NCI-H2107 treated with DMSO at 0.1 percent for 48 hours (cell line): ENCODE measurements around the gene BIN1.
"Not testable (repeated sequence)": the region's sequence is repeated elsewhere in the genome, so short reads cannot be mapped to it uniquely, and the experiment has no call there.

Experiments
- DNase-seq: peaks from one replicate; lab custom pipeline; 2025; ENCODE audit not compliant: unreplicated experiment; lab: John Stamatoyannopoulos, UW

Gene BIN1

DNA sequence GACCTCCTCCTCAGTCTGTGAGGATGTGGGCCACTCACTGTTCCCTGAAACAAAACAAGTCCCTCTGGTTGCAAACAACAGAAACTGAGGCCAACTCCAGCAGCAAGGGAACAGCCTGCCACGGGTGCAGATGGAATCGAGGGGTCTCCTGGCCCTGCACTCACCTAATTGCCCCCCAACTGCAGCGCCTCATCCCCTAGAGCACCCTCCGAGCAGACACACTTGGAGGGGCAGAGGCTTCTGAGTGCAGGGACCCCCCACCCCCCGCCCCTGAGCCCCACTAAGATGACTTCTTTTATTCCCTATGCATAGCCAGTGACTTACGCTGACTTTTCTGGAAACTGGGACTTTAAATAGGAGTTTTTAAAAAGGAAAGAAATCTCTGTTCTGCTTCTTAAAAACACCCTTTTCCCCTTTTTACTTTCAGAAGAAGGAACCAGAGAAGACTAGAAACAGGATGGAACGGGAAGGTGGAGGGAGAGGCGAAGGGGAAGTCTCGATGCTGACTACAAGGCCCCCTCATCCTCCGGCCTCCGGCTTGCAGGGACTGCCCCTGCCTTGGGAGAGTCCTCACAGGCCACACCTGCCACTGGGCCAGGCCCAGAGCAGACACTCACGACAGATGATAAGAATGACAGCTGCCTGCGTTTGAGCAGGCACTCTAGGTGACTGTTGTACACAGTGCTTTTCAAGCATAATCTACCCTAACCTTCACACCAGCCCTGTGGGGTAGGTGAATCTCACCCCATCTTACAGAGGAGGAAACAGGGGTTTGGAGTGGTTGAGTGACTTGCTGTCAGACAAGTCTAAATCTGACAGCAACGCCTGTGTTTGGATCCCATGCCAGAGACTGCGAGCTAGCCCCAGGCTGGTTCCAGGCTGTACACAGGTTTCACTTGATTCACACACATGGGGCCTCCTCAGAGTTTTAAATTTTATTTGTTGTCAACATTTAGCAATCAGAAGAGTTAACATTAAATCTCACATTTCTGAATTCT is 28.2 kb upstream of the BIN1 start:
- DNase-seq, result no peak

DNA sequence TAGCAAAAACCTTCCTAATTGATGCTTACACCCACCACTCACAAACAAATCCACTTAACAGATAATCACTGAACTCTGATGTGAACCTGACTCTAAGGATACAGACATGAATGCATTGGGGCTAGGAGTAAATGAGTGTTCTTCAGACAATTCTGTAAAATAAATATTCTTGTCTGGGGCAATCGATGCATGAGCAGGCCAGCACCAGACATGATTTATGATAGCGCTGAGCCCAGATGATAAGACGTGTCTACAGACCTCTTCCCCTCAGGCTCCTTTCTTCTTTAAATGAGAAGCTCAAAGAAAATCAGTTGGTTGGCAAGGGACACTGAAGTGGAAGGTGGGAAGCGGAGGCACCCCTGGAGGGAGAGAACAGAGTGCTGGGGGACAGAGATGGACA is 27.3 kb upstream of the BIN1 start:
- no peak for DNase-seq

DNA sequence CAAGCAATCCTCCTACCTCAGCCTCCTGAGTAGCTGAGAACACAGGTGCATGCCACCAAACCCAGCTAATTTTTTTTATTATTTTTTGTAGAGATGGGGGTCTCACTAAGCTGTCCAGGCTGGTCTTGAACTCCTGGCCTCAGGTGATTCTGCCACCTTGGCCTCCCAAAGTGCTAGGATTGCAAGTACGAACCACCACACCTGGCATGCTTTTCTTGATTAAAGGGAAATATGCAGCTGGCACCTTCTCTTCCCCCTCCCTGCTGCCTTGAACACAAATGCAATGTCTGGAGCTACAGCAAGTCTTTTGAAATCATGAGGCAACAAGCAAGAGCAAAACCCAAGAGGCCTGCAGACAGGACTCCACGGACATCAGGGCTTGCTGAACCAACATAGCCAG is 26.8 kb upstream of the BIN1 start:
- no peak for DNase-seq

DNA sequence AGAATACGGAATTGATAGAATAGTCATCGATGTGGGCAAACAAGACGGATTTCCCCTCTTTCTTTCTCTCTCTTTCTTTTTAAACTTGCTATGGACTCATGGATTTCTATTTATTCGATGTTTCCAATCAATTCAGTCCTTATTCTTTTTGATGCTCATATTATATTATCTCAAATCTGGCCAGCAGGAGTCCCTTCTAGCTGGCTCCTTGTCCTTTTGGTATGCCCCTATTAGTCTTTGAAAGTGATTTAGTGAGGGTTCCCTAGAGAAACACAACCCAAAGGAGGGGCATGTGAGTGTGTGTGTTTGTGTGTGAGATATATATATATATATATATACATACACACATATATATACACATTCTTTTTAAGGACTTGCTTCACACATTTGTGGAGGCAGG is 23.5 kb upstream of the BIN1 start:
- no peak for DNase-seq

DNA sequence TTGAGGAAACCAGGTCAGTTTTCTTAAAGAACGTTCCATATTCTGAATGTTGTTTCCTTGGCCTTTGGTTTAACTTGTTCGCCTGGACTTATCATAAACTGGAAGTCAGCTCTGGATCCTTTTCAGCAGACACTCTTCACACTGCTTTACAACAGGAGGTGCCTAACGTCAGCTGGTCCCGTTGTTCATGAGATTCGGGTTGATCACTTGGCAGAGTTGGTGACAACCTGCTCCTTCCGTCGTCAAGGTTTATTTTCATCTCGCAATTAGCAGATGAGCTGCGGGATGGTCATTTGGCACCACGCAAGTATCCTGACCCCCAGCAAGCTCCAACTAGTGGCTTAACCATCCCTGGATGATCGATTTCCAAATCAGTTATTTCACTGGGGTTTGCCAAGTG is 23.0 kb upstream of the BIN1 start:
- no peak for DNase-seq

DNA sequence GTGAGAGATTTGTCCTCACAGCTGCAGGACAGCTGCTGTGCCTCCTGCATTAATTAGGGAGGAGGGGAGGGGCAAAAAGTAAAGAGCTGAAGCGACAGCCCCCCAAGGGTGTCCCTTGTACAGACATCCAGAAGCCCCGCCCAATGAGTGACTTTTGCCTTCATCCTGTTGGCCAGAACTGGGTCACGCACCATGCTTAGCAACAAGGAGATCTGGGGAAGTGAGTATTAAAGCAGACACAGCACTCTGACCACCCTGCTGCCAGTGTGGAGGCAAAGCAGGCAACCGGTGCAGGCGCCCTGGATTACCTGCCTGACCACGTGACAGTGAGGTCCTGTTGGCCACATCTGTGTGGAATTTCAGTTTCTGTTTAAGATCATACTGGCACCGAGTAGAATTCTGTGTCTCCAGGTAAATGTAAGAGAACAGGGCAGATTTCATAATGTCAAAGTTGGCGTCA is 21.5 kb upstream of the BIN1 start:
- no peak for DNase-seq

DNA sequence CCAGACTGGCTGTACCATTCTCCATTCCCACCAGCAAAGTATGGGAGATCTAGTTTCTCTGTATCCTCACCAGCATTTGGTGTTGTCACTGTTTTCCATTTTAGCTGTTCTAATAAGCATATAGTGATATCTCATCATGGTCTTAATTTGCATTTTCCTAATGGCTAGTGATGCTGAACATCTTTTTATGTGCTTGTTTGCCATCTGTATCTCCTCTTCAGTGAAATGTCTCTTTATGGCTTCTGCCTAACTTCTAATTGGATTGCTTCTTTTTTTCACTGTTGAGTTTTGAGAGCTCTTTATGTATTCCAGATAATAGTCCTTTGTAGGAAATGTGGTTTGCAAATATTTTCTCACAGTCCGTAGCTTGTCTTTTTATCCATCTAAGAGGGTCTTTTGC is 18.9 kb upstream of the BIN1 start:
- DNase-seq, result no peak

DNA sequence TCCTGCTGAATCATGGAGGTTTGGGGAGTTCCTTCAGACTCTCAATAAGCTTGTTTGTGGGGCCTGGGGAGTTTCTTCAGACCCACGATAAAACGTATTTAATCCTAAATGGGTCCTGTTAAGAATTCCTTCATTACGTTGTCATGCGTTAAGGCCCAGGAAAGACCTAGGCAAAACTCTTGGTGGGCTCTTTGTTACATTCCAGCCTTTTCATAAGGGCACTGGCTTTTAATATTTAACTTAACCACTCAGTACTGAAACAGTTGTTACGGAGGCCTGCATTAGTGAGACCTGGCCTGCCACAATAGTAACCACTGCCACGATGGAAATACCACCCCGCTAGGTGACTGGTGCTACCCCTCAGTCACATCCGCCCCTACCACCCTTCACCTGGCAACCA is 17.5 kb upstream of the BIN1 start:
- DNase-seq, result no peak

DNA sequence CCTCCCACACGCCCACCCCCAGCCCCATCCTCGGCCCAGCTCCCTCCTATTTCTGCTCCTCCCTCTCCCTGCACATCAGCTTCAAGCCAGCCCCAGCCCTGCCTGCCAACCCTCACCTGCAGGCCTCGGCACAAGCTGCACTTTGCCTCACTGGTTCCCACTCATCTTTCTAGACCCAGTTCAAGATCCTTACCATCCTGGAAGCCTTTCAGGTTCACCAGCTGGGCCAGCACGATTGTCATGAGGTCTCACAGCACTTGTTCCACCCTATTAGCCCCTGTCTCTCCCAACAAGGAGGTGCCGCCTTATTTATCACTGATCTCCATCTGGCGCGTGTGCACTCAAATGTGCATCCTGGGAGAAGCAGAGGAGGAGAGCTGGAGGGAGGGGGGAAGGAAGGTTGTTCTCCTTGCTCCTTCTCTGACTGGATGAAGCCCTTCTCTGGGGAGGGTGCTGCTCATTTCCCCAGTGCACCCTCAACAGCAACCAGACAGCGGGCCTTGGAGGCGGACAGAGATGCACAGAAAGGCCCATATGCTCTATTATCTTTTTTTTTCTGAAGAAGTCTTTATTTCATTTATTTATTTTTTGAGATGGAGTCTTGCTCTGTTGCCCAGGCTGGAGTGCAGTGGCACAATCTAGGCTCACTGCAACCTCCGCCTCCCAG is 15.5 kb upstream of the BIN1 start:
- no peak for DNase-seq

DNA sequence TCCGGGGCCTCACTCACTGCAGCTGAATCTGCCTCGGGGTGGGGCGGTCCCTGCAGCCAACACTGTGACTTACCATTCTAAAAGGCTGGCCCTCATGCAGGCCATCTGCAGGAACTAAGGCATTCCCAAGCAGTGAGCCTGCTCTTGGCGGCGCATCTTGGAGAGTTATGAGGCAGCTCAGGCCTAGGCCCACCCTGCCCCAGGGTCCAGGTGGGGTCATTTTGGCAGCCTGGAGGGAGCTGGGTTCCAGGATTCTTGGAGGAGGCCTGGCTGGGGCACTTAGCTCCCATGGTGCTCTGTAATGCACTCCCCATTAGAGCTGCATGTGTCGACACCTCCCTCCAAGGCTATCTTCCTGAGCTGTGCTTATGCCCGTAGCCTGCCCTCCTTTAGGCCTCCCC is 14.8 kb upstream of the BIN1 start:
- no peak for DNase-seq

DNA sequence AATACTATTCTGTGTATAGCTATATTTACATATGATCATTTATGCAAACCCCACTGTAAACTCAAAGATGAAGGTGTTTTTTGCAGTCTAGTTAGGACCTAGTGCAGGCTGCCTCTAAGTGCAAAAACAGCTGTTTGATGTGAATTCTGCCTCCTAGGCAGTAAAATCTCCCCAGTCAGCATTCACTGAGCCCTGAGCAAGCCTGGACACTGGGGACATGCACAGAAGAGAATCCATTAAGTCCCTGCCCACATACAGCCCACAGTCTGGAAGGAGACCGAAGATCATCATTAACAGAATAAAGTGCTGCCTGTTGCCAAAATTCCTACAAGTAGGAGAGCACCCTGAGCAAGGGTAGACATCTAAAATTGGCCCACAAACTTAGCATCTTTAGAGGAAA is 14.4 kb upstream of the BIN1 start:
- no peak for DNase-seq

DNA sequence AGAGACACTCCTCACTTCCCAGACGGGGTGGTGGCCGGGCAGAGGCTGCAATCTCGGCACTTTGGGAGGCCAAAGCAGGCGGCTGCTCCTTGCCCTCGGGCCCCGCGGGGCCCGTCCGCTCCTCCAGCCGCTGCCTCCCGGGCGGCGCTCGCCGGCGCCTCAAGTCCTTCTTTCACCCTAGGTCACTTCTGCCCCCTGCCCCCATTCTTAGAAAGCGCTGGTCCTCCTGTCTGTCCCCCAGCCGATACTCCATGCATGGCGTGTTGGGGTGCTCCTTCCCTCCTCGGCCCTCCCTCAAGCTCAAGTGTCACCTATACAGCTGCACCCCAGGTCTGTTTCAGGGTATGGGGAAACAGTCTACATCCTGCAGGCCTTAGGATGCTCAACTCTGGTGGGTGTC is 13.5 kb upstream of the BIN1 start:
- DNase-seq, result not testable (repeated sequence)

DNA sequence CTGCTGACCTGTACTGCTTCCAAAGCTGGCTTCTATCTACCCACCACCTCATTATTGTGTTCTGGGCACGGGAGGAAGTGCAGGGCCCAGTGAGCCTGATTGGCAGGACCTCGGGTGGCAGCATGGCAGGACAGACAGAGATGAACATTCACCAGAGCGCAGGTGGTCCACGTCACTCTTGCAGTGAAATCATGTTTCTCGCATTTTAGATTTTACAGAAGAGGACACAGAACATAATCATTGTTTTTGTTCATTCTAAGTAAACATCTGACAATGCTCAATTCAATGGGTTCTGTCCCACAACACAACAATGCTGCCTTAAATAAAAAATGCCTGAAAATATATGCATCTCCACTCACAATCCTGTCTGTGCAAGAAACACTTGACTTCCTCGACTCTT is 11.5 kb upstream of the BIN1 start:
- DNase-seq, result no peak

DNA sequence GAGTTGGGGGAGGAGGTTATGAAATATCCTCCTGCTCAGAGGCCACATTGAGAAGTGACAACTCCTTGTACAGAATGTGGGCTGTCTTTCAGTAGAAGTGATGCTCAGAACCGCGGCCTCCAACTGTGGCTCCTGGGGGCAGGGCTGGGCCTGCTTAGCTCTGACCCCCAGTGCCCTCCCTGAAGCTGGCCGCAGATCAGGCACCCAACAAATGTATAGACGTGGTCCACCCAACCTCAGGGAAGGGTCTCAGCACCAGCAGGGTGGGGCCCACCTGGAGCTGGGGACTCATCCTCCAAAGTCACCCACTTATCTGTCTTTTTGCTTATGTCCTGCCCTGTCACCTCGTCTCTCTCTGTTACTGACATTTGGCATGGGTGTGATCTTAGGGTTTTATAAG is 11.1 kb upstream of the BIN1 start:
- DNase-seq, result no peak

DNA sequence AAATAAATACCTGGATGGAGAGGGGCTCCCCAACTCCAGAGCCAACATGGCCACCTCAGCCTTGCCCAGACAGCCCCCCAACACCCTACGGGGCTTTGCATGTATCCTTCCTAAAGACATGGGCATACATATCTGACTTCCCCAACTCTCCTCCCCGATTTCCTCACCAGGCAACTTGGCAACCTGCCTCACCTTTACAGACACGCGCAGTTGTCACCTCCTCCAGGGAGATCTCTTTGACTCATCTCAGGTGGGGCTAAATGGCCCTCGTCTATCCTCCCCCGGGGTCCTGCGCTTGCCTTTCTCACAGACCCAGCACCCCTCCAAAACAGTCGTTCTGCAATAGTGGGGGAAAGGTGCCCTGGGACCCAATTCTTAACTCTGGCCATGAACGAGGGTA is 10.6 kb upstream of the BIN1 start:
- no peak for DNase-seq

DNA sequence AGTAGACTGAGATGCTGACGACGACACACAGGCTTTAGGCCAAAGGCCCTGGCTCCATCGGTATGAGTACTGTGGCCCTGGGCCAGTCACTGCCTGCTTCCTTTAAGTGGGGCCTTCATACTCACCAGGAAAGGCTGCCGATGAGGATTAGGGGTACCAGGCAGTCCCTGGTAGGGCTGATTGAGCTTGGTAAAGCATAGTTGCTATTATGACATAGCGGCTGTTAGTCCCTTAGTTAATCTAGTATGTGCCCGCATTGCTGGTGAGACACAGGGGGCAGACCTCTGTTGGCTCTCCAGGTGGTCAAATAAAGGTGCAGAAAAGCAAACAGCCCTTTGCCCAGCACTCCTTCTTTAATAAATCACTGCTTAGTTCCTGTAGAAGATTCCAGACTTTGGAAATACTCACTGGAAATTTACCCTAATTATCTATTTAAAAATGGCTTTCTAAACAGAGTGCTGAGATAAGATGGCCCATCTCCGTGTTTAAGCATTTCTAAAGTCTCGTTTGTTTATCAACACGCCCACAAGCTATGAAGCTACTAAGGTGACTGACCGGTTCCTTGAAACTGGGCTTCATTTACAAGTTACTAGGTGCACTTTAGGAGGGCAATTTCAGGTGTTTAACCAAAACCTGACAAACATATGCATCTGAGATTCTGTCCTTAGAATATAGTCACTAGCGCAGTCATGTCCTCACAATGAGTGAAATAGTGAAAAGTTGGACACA is 8.7 kb upstream of the BIN1 start:
- DNase-seq, result no peak

DNA sequence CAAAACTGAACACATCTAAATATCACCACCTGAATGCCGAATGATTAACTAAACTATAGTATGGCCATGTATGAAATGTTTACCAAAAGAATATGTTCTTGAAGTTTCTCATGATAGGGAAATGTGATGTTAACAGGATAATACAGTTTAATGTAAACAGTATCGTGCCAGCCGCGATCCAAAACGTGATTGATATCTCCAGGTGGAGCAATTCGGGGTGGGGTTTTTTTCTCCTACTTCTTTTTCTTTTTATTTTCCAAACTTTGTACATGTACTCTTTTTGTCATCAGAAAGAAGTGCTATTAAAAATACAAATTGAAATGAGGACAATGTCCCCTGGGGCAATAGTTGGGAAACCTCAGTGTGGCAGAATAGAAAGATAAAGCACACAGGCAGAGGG is 4.0 kb upstream of the BIN1 start:
- no peak for DNase-seq

DNA sequence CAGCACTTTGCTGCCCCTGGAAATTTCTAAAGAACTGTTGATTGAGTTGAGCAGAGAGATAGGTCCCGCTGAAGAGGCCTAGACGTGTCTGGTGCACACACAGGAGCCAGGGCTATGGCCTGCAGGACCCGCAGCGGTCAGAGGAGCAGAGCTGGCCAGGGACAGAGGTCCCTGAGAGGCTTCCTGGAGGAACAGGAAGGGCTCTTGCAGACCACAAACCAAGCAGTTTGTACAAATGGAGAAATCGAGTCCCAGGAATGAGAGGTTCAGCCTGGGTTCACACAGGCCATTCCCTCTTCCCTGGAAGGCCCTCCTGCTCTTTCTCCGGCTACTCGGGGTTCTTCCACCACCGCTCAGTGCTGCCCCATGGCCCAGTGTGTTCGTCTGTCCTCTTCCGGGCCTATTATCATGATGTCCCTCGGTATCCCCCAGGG is 1.2 kb upstream of the BIN1 start:
- DNase-seq, result no peak

DNA sequence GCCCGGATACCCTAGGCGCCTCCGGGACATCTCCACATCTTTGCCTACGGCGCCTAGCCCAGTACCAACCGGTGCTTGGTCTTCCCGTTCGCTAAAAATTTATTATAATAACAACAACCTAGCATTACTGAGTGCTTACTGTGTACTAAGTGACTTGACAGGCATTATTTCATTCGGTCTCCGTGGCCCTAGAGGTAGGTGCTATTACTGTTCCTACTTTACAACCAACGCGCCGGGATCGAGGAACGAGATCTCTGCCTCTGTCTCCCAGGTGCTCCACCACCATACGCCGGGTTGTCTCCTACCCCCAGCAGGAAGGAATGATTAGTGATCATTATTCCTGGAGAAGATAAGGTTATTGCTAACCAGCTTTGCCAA is 657 bp upstream of the BIN1 start:
- no peak for DNase-seq

DNA sequence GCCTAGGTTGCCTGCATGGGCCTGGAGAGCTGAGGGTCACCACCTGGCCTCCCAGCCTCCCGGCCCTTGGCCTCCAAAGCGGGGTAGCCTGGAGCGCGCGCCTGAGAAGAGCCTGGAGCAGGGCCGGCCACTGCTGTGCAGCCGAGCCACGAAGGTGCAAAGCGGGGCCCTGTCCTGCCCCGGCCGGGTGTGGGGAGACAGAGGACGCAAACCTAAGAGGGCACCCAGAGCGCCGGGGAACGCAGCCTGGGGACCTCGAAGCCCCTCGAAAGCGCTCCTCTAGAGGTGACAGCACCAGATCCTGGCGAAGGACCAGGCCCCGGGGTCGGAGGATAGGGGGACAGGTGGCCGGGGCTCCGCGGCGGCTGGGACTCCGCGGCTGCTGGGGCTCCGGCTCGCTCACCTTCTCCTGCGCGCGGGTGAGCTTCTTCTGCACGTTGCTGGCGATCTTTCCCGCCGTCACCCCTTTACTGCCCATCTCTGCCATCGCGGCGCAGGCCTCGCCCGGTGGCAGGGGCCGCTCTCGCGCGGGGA is 430 bp downstream of the BIN1 start:
- DNase-seq, result no peak

DNA sequence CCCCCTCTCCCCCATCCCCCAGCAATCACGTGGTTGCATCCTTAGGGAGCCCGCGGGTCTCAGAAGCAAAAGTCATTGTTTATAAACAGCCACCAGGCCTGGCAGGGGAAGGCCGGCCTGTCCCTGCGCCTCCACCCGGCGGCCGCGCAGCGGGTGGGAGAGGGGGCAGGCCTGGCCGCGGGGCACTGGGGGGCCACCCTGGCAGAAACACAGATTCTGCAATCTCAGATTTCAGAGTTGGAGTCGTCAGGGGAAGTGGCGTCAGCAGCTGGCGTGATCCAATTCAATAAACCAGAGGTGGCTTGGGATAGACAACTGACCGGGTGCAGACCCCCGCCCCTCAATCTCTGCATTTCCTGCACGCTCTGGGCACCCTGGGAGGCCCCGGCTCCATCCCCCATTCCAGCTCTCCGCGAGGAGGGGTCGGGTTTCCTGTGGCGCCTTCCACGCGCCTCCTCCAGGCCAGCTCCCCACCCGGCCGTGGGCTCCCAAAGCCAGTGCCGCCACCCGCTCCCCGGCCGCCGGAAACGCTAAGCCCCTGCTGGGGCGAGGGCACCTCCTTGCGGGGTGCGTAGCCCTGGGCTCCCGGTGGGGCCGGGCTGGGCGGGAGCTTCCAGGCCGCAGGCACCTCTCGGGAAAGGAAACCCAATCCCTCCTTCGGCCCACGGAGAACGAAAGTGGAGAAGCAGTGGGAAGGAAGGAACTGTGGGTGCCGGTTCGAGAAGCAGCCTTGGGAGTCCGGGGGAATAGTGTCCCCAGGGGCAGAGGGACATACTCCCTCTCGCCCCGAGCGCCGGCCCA is 1.1 kb downstream of the BIN1 start:
- DNase-seq, result no peak
